ENCODE measurements around the gene KSR2.

- no peak for TF ChIP-seq POLR2A (IDR thresholded peaks at IDR 0.05; ENCODE audit: low read depth, low read length)
- TF ChIP-seq SPI1 (IDR thresholded peaks at IDR 0.05; ENCODE audit: low read depth, low read length) = no peak
- no peak for TF ChIP-seq POLR2AphosphoS5 (IDR thresholded peaks at IDR 0.05; ENCODE audit: low read depth, low read length)
Observed at GRCh38 chr12:117590386-117590785, 378.4 kb downstream of the KSR2 start.

Measured in GM12891 (cell line).